Fibroblast of mammary gland (primary cell): ENCODE measurements around the gene CENPB.
A peak's percentile ranks its signal among the peaks of the same experiment; 100 is the strongest.

Experiments
- DNase-seq: peaks from one replicate; pipeline ENCODE4 v3.0.0-alpha.2; 2010; ENCODE audit warnings: low read depth
- H3K4me3 ChIP-seq: 2 replicates; pipeline ENCODE4 v1.5.1; 2011; ENCODE audit warnings: low read depth, mild to moderate bottlenecking, low read length, moderate library complexity; ENCODE audit not compliant: control insufficient read depth
- CTCF ChIP-seq: conservative IDR thresholded peaks from 2 replicates; pipeline ENCODE4 v1.5.1; 2011; ENCODE audit warnings: low read depth, low read length, inconsistent platforms; ENCODE audit not compliant: control insufficient read depth, insufficient read depth

Gene CENPB

GRCh38 chr20:3775457-3776108 lies 11.0 kb downstream of the CENPB start:
- TF ChIP-seq CTCF, result no peak
- no peak for DNase-seq
- H3K4me3 ChIP-seq, result no peak overlapping the region

- no peak for TF ChIP-seq CTCF
- no peak overlapping the region for H3K4me3 ChIP-seq
- DNase-seq, result no peak
Measured at GRCh38 chr20:3771552-3772058, 14.9 kb downstream of the CENPB start.

GRCh38 chr20:3768342-3769130 lies 18.0 kb downstream of the CENPB start:
- peak; percentile 81 for DNase-seq
- peak; percentile 30 for TF ChIP-seq CTCF
- H3K4me3 ChIP-seq, result peak overlapping the region; percentile 66

DNA sequence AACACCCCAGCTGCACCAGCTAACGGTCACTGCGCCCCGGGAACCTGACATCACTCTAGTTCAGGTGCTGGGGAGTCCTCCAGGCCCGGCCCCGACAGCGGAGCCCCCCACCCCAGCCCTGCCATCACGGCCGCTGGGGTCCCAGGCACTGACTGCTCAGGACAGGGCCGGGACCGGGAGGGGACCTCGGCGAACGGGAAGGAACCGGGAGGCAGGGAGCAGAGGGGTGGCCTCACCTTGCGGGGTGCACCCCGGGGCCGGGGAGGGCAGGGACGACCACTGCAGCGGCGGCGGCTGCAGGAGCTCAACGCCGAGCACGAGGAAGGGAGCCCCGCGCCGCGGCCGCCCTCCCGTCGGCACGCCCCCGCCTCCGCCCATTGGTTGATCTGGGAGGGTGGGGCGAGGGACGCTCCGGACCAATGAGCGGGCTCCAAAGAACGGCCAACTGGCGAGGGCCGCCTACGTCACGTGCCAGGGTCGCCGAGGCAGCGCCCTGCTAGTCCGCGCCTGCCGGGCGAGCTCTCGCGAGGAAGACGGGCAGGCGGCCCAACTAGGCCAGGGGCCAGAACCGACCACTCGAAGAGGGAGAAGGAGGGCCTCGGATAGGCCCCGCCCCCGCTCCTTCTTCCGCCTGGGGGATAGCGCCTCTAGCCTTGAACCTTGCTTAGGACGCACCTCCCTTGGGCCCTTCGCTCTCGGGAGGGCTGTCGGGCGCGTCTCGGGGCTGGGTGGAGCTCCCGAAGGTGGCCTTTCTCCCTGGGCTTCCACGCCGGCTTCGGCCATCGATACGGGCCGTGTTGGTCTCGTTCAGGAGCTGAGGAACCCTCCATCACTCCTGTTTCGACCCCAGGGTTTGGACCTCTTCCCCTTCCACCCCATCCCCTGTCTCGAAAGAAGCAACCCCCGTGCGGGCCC lies 18.9 kb downstream of the CENPB start, which contains the start of gene ADISSP:
Gene ADISSP (minus strand): TSS at position 327 of the 915 bp plus-strand sequence. CDS start 7,653 bp downstream, outside the sequence.
- H3K4me3 ChIP-seq, result peak within 1 kb of the TSS; percentile 67
- TF ChIP-seq CTCF, result no peak

GRCh38 chr20:3767110-3767426 lies 19.5 kb downstream of the CENPB start:
- no peak for TF ChIP-seq CTCF
- no peak for DNase-seq
- peak overlapping the region; percentile 67 for H3K4me3 ChIP-seq

More for the DNA sequence above, 18.9 kb downstream of the CENPB start, which contains the start of gene ADISSP:
- DNase-seq, result peak; percentile 96

- peak overlapping the region; percentile 67 for H3K4me3 ChIP-seq
- no peak for DNase-seq
- TF ChIP-seq CTCF, result no peak
Measured at GRCh38 chr20:3766422-3767109, 20.0 kb downstream of the CENPB start.
